ENCODE measurements around the gene AGAP9.
"Not testable (repeated sequence)": the region's sequence is repeated elsewhere in the genome, so short reads cannot be mapped to it uniquely, and the experiment has no call there.

The AGAP9 gene

DNA sequence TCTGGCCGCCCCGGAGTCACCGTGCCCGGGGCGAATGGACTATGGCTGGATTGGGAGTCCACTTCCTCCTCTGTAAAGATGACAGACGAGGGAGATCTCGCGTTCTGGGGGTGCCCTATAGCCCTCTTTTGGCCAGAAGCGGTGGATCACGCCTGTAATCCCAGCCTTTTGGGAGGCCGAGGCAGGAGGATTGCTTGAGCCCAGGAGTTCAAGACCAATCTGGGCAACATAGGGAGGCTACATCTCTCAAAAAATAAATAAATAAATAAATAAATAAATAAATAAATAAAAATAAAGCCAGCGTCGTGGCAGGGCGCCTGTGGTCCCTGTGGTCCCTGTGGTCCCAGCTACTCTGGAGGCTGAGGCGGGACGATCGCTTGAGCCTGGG, 30.4 kb upstream of the AGAP9 start:
- H3K27me3 ChIP-seq (ENCODE audit: control insufficient read depth, insufficient read depth, low read length); H3K4me1 ChIP-seq (ENCODE audit: control insufficient read depth, insufficient read depth, low read length); H3K36me3 ChIP-seq (ENCODE audit: control insufficient read depth, insufficient read depth, low read length); H3K4me3 ChIP-seq (ENCODE audit: low read length); H3K9me3 ChIP-seq (ENCODE audit: control insufficient read depth, low read length): not testable (repeated sequence)
- H3K9ac ChIP-seq (ENCODE audit: low read length) = peak overlapping the region; percentile 74

DNA sequence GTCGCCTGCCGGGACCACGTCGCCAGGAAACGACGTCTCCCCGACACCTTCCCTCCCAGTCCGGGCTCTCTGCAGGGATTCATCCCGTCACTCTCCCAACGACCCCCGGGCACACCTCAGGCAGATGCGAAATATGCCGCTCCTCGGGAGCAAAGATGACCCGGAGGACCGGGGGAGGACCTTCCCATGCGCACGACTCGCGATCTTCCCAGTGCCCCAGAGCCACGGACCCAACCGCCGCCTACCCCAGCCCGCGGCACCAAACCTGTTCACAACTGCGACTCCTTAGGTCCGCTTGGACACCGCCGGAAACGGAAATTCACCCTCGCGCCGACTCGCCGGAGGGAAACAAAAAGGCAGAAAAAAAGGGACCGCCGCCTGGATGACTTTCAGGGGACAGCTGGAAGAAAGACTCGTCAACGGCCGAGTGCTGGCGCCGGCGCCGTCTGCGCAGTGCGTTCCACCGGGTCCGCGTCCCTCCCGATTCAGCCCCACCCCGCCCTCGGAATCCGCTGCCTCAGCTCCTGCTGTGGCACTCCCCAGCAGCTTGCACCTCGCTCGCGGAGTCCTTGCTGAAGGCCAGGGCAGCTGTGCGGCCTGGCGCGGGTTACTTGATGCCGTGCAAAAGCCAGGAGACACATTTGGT, 29.9 kb upstream of the AGAP9 start:
- H3K9ac ChIP-seq (ENCODE audit: low read length) = peak overlapping the region; percentile 74
- not testable (repeated sequence) for H3K4me1 ChIP-seq (ENCODE audit: control insufficient read depth, insufficient read depth, low read length); H3K9me3 ChIP-seq (ENCODE audit: control insufficient read depth, low read length); H3K27me3 ChIP-seq (ENCODE audit: control insufficient read depth, insufficient read depth, low read length); H3K36me3 ChIP-seq (ENCODE audit: control insufficient read depth, insufficient read depth, low read length)
- H3K4me3 ChIP-seq (ENCODE audit: low read length) = peak overlapping the region; percentile 40

- Histone ChIP-seq H3K9ac (ENCODE audit: low read length) (peak overlapping the region; percentile 74), H3K4me3 (ENCODE audit: low read length) (peak overlapping the region; percentile 40)
- not testable (repeated sequence) for H3K27me3 ChIP-seq (ENCODE audit: control insufficient read depth, insufficient read depth, low read length); H3K4me1 ChIP-seq (ENCODE audit: control insufficient read depth, insufficient read depth, low read length); H3K9me3 ChIP-seq (ENCODE audit: control insufficient read depth, low read length); H3K36me3 ChIP-seq (ENCODE audit: control insufficient read depth, insufficient read depth, low read length)
Observed at GRCh38 chr10:47552719-47553118, 29.3 kb upstream of the AGAP9 start.

DNA sequence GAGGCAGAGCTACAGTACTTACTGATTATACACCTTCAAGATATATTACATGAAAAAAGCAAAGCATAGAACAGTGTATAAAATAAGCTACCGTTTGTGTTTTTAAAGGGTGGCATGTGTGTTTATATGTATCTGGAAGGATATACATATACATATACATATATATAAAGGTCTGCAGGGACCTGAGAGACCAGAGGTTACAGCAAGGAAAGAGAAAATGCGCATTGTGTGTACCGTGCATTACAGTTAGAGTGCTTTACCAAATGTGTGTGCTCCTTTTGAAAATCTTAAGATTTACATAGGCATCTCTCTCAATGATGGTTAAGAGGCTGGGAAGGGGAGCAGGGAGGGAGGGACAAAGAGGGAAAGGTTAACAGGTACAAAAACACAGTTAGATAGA, 23.8 kb upstream of the AGAP9 start:
- not testable (repeated sequence) for H3K9ac ChIP-seq (ENCODE audit: low read length); H3K4me1 ChIP-seq (ENCODE audit: control insufficient read depth, insufficient read depth, low read length); H3K4me3 ChIP-seq (ENCODE audit: low read length); H3K27me3 ChIP-seq (ENCODE audit: control insufficient read depth, insufficient read depth, low read length); H3K36me3 ChIP-seq (ENCODE audit: control insufficient read depth, insufficient read depth, low read length); H3K9me3 ChIP-seq (ENCODE audit: control insufficient read depth, low read length)

DNA sequence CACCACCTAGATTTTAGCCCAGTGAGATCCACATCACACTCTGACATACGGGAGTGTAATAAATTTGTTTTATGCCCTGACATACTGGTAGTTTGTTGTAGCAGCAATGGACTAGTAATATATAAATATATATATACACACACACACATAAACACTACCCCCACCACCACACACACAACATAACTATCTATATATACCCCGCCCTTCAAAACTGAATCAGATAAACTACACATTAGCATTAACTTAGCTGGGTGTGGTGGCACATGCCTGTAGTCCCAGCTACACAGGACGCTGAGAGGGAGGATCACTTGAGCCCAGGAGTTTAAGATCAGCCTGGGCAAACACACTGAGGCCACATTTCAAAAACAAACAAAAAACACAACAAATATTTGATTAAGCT, 13.0 kb upstream of the AGAP9 start:
- not testable (repeated sequence) for H3K36me3 ChIP-seq (ENCODE audit: control insufficient read depth, insufficient read depth, low read length); H3K4me3 ChIP-seq (ENCODE audit: low read length); H3K9me3 ChIP-seq (ENCODE audit: control insufficient read depth, low read length); H3K4me1 ChIP-seq (ENCODE audit: control insufficient read depth, insufficient read depth, low read length); H3K27me3 ChIP-seq (ENCODE audit: control insufficient read depth, insufficient read depth, low read length); H3K9ac ChIP-seq (ENCODE audit: low read length)

DNA sequence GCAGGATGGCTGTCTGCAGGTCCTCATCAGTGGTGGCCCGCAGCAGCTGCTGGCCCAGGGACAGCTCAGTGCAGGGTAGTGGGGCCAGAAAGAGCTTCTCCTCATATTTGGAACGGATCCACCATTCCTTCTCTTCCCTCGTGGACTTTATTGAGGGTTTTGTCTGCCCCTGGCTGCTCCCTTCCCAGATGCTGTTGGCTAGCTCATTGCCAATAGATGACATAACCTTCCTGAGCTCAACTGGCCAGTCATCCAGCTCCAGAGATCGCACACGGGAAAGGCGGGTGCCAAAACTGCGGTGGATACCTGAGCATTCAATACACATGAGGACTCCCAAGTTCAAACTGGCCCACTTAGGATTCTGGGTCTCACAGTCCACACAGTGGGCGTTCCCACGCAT, 21.1 kb downstream of the AGAP9 start:
- H3K4me1 ChIP-seq (ENCODE audit: control insufficient read depth, insufficient read depth, low read length); H3K9ac ChIP-seq (ENCODE audit: low read length); H3K36me3 ChIP-seq (ENCODE audit: control insufficient read depth, insufficient read depth, low read length); H3K4me3 ChIP-seq (ENCODE audit: low read length); H3K27me3 ChIP-seq (ENCODE audit: control insufficient read depth, insufficient read depth, low read length); H3K9me3 ChIP-seq (ENCODE audit: control insufficient read depth, low read length): not testable (repeated sequence)

DNA sequence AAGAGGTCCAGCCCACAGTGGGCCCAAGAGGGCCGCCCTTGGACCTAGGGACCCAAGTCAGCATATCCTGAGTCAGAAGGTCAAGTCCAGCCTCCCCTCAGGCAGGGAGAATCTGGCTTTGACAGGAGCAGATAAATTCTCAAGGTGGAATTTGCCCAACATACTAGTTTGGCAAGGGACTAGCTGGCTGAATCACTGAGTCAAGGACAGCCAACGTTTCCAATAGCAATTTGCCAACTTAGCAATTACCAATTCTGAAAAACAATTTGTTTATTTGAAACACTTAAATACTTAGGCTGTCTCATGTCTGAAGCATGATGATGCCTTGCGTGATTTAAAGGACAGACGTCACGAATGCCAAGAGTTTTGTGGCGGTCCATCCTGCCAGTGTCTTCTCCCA, 29.2 kb downstream of the AGAP9 start:
- not testable (repeated sequence) for H3K9ac ChIP-seq (ENCODE audit: low read length); H3K9me3 ChIP-seq (ENCODE audit: control insufficient read depth, low read length); H3K27me3 ChIP-seq (ENCODE audit: control insufficient read depth, insufficient read depth, low read length); H3K4me3 ChIP-seq (ENCODE audit: low read length); H3K36me3 ChIP-seq (ENCODE audit: control insufficient read depth, insufficient read depth, low read length); H3K4me1 ChIP-seq (ENCODE audit: control insufficient read depth, insufficient read depth, low read length)

GRCh38 chr10:47491600-47491999, 31.8 kb downstream of the AGAP9 start, which contains the start of gene FAM25G:
TSS of gene FAM25G (minus strand) at chr10:47491700. CDS start at chr10:47491674, 26 bp downstream.
- H3K9me3 ChIP-seq (ENCODE audit: control insufficient read depth, low read length); H3K27me3 ChIP-seq (ENCODE audit: control insufficient read depth, insufficient read depth, low read length); H3K36me3 ChIP-seq (ENCODE audit: control insufficient read depth, insufficient read depth, low read length); H3K4me3 ChIP-seq (ENCODE audit: low read length); H3K9ac ChIP-seq (ENCODE audit: low read length); H3K4me1 ChIP-seq (ENCODE audit: control insufficient read depth, insufficient read depth, low read length): not testable (repeated sequence)

GRCh38 chr10:47489630-47490029, 33.8 kb downstream of the AGAP9 start:
- H3K36me3 ChIP-seq (ENCODE audit: control insufficient read depth, insufficient read depth, low read length); H3K9me3 ChIP-seq (ENCODE audit: control insufficient read depth, low read length): not testable (repeated sequence)

GRCh38 chr10:47485943-47486342, 37.5 kb downstream of the AGAP9 start:
- H3K4me1 ChIP-seq (ENCODE audit: control insufficient read depth, insufficient read depth, low read length); H3K9me3 ChIP-seq (ENCODE audit: control insufficient read depth, low read length); H3K27me3 ChIP-seq (ENCODE audit: control insufficient read depth, insufficient read depth, low read length): not testable (repeated sequence)

More at GRCh38 chr10:47489630-47490029, 33.8 kb downstream of the AGAP9 start:
- H3K9ac ChIP-seq (ENCODE audit: low read length); H3K27me3 ChIP-seq (ENCODE audit: control insufficient read depth, insufficient read depth, low read length); H3K4me3 ChIP-seq (ENCODE audit: low read length); H3K4me1 ChIP-seq (ENCODE audit: control insufficient read depth, insufficient read depth, low read length): not testable (repeated sequence)

DNA sequence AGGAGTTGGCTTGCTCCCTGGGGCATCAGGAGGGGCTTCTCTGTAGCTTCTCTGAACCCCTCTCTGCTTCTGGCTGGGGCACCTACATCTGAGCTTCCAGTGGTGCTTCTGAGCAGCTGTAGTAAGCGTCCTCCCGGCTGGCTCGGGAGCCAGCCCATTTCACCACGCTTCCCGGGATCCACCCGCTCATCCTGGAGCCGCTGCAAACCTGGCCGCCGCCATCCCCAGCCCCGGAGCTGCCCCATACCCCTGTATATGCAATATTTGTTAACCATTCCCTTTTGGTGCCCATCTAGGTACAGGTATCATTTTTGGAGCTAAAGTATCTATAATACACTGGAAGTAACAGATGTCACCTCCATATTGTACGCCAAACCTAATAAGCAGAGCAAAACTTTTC, 38.7 kb downstream of the AGAP9 start:
- not testable (repeated sequence) for H3K36me3 ChIP-seq (ENCODE audit: control insufficient read depth, insufficient read depth, low read length); H3K4me1 ChIP-seq (ENCODE audit: control insufficient read depth, insufficient read depth, low read length); H3K27me3 ChIP-seq (ENCODE audit: control insufficient read depth, insufficient read depth, low read length); H3K4me3 ChIP-seq (ENCODE audit: low read length); H3K9ac ChIP-seq (ENCODE audit: low read length); H3K9me3 ChIP-seq (ENCODE audit: control insufficient read depth, low read length)

More at GRCh38 chr10:47485943-47486342, 37.5 kb downstream of the AGAP9 start:
- H3K4me3 ChIP-seq (ENCODE audit: low read length); H3K9ac ChIP-seq (ENCODE audit: low read length); H3K36me3 ChIP-seq (ENCODE audit: control insufficient read depth, insufficient read depth, low read length): not testable (repeated sequence)

- not testable (repeated sequence) for H3K27me3 ChIP-seq (ENCODE audit: control insufficient read depth, insufficient read depth, low read length); H3K4me1 ChIP-seq (ENCODE audit: control insufficient read depth, insufficient read depth, low read length); H3K4me3 ChIP-seq (ENCODE audit: low read length); H3K36me3 ChIP-seq (ENCODE audit: control insufficient read depth, insufficient read depth, low read length); H3K9ac ChIP-seq (ENCODE audit: low read length); H3K9me3 ChIP-seq (ENCODE audit: control insufficient read depth, low read length)
Observed at GRCh38 chr10:47483923-47484322, 39.5 kb downstream of the AGAP9 start, which contains the start of gene ANXA8. TSS of gene ANXA8 (minus strand) at chr10:47484115. CDS start at chr10:47483933, 182 bp downstream.

- not testable (repeated sequence) for H3K27me3 ChIP-seq (ENCODE audit: control insufficient read depth, insufficient read depth, low read length); H3K9me3 ChIP-seq (ENCODE audit: control insufficient read depth, low read length); H3K9ac ChIP-seq (ENCODE audit: low read length); H3K36me3 ChIP-seq (ENCODE audit: control insufficient read depth, insufficient read depth, low read length); H3K4me1 ChIP-seq (ENCODE audit: control insufficient read depth, insufficient read depth, low read length); H3K4me3 ChIP-seq (ENCODE audit: low read length)
Observed at GRCh38 chr10:47482367-47482766, 41.1 kb downstream of the AGAP9 start.

All from mucosa of stomach (tissue), 1 donor.